Ovary (tissue), 3 donors: Measurements from ENCODE around the gene DNAL4.

Source experiments
- EP300 ChIP-seq: sonication (generic); formaldehyde crosslinking; IDR thresholded peaks from one replicate; pipeline ENCODE4 v1.6.1; 2017; ENCODE audit warnings: antibody characterized with exemption
- POLR2A ChIP-seq: fragments of 450-650 bp; IDR thresholded peaks from one replicate; pipeline ENCODE4 v1.6.1; 2017; ENCODE audit warnings: antibody characterized with exemption, mild to moderate bottlenecking, moderate library complexity
- TF ChIP-seq, protein P1 (sequence below), 3 donors: fragments of 450-650 bp in 2 of 3; fragments of 200-600 bp in 1 of 3; IDR thresholded peaks; one replicate each; pipeline versions ENCODE4 v1.5.1 to v1.8.0; 2016 to 2022; ENCODE audit warnings: antibody characterized with exemption in 3 of 3, mild to moderate bottlenecking in 1 of 3
- donor health status: DM: no; HTN: no; CAD: no.

DNA sequence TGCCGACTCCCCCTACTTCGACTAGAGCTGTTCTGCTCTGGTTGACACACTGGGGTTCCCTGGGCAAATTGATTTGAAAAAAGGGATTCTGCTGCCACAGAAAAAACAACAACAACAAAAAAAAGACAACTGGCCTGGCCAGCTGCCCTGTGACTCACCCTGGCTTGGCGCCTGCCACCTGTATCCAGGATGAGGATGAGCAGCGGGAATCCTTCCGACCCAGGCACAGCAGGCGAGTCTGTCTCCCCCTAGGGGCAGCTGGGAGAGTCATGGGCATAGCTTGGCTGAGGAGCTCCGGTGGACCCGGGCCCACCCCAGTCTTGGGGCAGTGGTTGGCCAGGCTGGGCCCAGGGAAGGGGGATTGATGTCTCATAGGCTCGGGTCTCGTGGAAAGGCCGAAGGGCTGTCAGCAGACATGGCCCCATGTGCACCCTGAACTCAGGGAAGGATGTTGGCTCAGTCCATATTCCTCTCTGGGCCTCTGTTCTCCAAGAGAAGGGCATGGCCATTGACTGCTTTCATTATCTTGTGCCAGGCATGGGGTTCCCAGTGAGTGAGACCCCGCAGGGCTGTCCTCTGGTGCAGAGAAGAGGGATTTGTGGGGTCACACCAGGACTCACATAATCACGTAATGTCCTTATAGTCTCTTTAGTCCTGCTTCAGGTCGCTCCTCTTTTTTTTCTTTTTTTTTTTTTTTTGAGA lies 27.7 kb downstream of the DNAL4 start:
- no peak for TF ChIP-seq EP300
- TF ChIP-seq, protein P1, sequence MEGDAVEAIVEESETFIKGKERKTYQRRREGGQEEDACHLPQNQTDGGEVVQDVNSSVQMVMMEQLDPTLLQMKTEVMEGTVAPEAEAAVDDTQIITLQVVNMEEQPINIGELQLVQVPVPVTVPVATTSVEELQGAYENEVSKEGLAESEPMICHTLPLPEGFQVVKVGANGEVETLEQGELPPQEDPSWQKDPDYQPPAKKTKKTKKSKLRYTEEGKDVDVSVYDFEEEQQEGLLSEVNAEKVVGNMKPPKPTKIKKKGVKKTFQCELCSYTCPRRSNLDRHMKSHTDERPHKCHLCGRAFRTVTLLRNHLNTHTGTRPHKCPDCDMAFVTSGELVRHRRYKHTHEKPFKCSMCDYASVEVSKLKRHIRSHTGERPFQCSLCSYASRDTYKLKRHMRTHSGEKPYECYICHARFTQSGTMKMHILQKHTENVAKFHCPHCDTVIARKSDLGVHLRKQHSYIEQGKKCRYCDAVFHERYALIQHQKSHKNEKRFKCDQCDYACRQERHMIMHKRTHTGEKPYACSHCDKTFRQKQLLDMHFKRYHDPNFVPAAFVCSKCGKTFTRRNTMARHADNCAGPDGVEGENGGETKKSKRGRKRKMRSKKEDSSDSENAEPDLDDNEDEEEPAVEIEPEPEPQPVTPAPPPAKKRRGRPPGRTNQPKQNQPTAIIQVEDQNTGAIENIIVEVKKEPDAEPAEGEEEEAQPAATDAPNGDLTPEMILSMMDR (IDR thresholded peaks at IDR 0.05) = peak in 2 of 3 donors; percentile 43 to 53
- TF ChIP-seq POLR2A = no peak
